ENCODE measurements around the gene PDE4B. TPM values are rescaled to one million over a fixed set of nuclear protein-coding genes. Genes with fewer than 3 reads are reported as not detected.

The PDE4B gene
- total RNA-seq, 2 donors from 2014 or later = 4.3 to 18.0 TPM

- no peak for DNase-seq
Observed at GRCh38 chr1:65952696-65953095, 160.0 kb downstream of the PDE4B start.

GRCh38 chr1:65953170-65953569 lies 160.5 kb downstream of the PDE4B start:
- Mint-ChIP-seq H3K27ac (no peak overlapping the region), H3K4me1 (peaks cover 13% of the 10 kb centered on the region), H3K9me3 (no peaks in the 10 kb centered on the region), H3K4me3 (no peak overlapping the region), H3K36me3 (ENCODE audit: low read depth) (no peaks in the 10 kb centered on the region), H3K27me3 (ENCODE audit: insufficient read depth) (no peaks in the 10 kb centered on the region)
- Histone ChIP-seq H3K27ac (ENCODE audit: low read depth, low read length) (no peak overlapping the region), H3K9ac (ENCODE audit: extremely low read depth, low read length, poor library complexity, severe bottlenecking) (no peak overlapping the region), H3K27me3 (ENCODE audit: control insufficient read depth, insufficient read depth, low read length, poor library complexity, severe bottlenecking) (no peaks in the 10 kb centered on the region), H3K4me3 (ENCODE audit: low read length) (no peak overlapping the region), H3K9me3 (ENCODE audit: control insufficient read depth, low read length) (no peaks in the 10 kb centered on the region), H3K4me1 (ENCODE audit: control insufficient read depth, insufficient read depth, low read length) (peaks cover 3% of the 10 kb centered on the region), H3K36me3 (ENCODE audit: control insufficient read depth, insufficient read depth, low read length) (no peaks in the 10 kb centered on the region)
- no peak for DNase-seq
- 94 to 100% methylated on average over 1 of the region's 1 CpG for WGBS, 2 experiments (ENCODE audit: insufficient coverage in 1 of 2, insufficient read length in 1 of 2)
- TF ChIP-seq CTCF (conservative IDR thresholded peaks at IDR 0.05) = no peak

More at GRCh38 chr1:65952696-65953095, 160.0 kb downstream of the PDE4B start:
- Histone ChIP-seq H3K27ac (ENCODE audit: low read depth, low read length) (no peak overlapping the region), H3K27me3 (ENCODE audit: control insufficient read depth, insufficient read depth, low read length, poor library complexity, severe bottlenecking) (no peaks in the 10 kb centered on the region), H3K9ac (ENCODE audit: extremely low read depth, low read length, poor library complexity, severe bottlenecking) (no peak overlapping the region), H3K36me3 (ENCODE audit: control insufficient read depth, insufficient read depth, low read length) (no peaks in the 10 kb centered on the region), H3K9me3 (ENCODE audit: control insufficient read depth, low read length) (no peaks in the 10 kb centered on the region), H3K4me1 (ENCODE audit: control insufficient read depth, insufficient read depth, low read length) (peaks cover 3% of the 10 kb centered on the region), H3K4me3 (ENCODE audit: low read length) (no peak overlapping the region)
- Mint-ChIP-seq H3K27me3 (ENCODE audit: insufficient read depth) (no peaks in the 10 kb centered on the region), H3K9me3 (no peaks in the 10 kb centered on the region), H3K4me3 (no peak overlapping the region), H3K27ac (no peak overlapping the region), H3K4me1 (peaks cover 13% of the 10 kb centered on the region), H3K36me3 (ENCODE audit: low read depth) (no peaks in the 10 kb centered on the region)
- no peak for TF ChIP-seq CTCF (conservative IDR thresholded peaks at IDR 0.05)
- 94 to 100% methylated on average over 1 to 3 of the region's 3 CpGs for WGBS, 2 experiments (ENCODE audit: insufficient coverage in 1 of 2, insufficient read length in 1 of 2)

GRCh38 chr1:65955071-65955470 lies 162.4 kb downstream of the PDE4B start:
- Mint-ChIP-seq H3K36me3 (ENCODE audit: low read depth) (no peaks in the 10 kb centered on the region), H3K4me1 (peaks cover 10% of the 10 kb centered on the region), H3K27ac (no peak overlapping the region), H3K9me3 (no peaks in the 10 kb centered on the region), H3K4me3 (no peak overlapping the region), H3K27me3 (ENCODE audit: insufficient read depth) (no peaks in the 10 kb centered on the region)
- H3K4me1 ChIP-seq (ENCODE audit: control insufficient read depth, insufficient read depth, low read length) = no peaks in the 10 kb centered on the region
- H3K9ac ChIP-seq (ENCODE audit: extremely low read depth, low read length, poor library complexity, severe bottlenecking) = no peak overlapping the region
- H3K36me3 ChIP-seq (ENCODE audit: control insufficient read depth, insufficient read depth, low read length) = no peaks in the 10 kb centered on the region
- no peak overlapping the region for H3K4me3 ChIP-seq (ENCODE audit: low read length)
- TF ChIP-seq CTCF (conservative IDR thresholded peaks at IDR 0.05) = no peak
- H3K27ac ChIP-seq (ENCODE audit: low read depth, low read length) = no peak overlapping the region
- H3K9me3 ChIP-seq (ENCODE audit: control insufficient read depth, low read length) = no peaks in the 10 kb centered on the region
- H3K27me3 ChIP-seq (ENCODE audit: control insufficient read depth, insufficient read depth, low read length, poor library complexity, severe bottlenecking) = no peaks in the 10 kb centered on the region
- 90% methylated on average over 3 of the region's 3 CpGs; no CpG with 5 or more reads in 1 of the 2 experiments for WGBS, 2 experiments (ENCODE audit: insufficient coverage in 1 of 2, insufficient read length in 1 of 2)
- DNase-seq = no peak

All from endodermal cell (in vitro differentiated cells).